K562 (cell line): ENCODE measurements around the gene GRIN1. TPM values are rescaled to one million over a fixed set of nuclear protein-coding genes. Genes with fewer than 3 reads are reported as not detected.

Experiments
- BDP1 ChIP-seq: IDR thresholded peaks from 3 replicates; pipeline ENCODE4 v1.6.1; 2011; ENCODE audit not compliant: insufficient read length, insufficient read depth
- BRD9 ChIP-seq: fragments of 450-650 bp; IDR thresholded peaks from 2 replicates; pipeline ENCODE4 v1.6.1; 2018; ENCODE audit warnings: low read depth; ENCODE audit not compliant: partially characterized antibody
- CTCF ChIP-seq, 3 experiments: IDR thresholded peaks in 2 of 3; conservative IDR thresholded peaks in 1 of 3; 2 replicates each; pipeline ENCODE4 v1.5.1; 2011 to 2012; ENCODE audit warnings: low read length in 3 of 3, mild to moderate bottlenecking in 3 of 3, control low read depth in 2 of 3, improper control_type of control experiment in 1 of 3, inconsistent platforms in 1 of 3, low read depth in 1 of 3, mixed read lengths in 1 of 3, moderate library complexity in 1 of 3; ENCODE audit not compliant: insufficient read depth in 2 of 3
- ETS2 ChIP-seq: IDR thresholded peaks from 2 replicates; pipeline ENCODE4 v1.6.1; 2016; ENCODE audit warnings: borderline replicate concordance, missing genetic modification characterization, mild to moderate bottlenecking, moderate library complexity, missing compliant biosample characterization; ENCODE audit not compliant: poor library complexity, severe bottlenecking
- FOXM1 ChIP-seq, 2 experiments: fragments of 450-650 bp in 1 of 2; sonication (generic) in 1 of 2; formaldehyde crosslinking in 1 of 2; IDR thresholded peaks; 2 replicates each; pipeline versions ENCODE4 v1.6.1 to v1.9.0; 2017 to 2022; ENCODE audit warnings: low read depth in 2 of 2, mild to moderate bottlenecking in 2 of 2, missing genetic modification reagents in 1 of 2, moderate library complexity in 1 of 2
- NRF1 ChIP-seq, 2 experiments: fragments of 450-650 bp; IDR thresholded peaks in 1 of 2; conservative IDR thresholded peaks in 1 of 2; 2 replicates each; pipeline ENCODE4 v1.6.1; 2014; ENCODE audit warnings: mild to moderate bottlenecking in 2 of 2
- POLR2A ChIP-seq: fragments of 450-650 bp; conservative IDR thresholded peaks from 2 replicates; pipeline ENCODE4 v1.6.1; 2016
- PYGO2 ChIP-seq: fragments of 450-650 bp; IDR thresholded peaks from 2 replicates; pipeline ENCODE4 v1.6.1; 2016; ENCODE audit warnings: mild to moderate bottlenecking, missing genetic modification characterization, moderate library complexity, missing compliant biosample characterization
- SAFB ChIP-seq: fragments of 200-400 bp; formaldehyde crosslinking; IDR thresholded peaks from 2 replicates; pipeline ENCODE4 v1.6.1; 2017; ENCODE audit warnings: low read depth, low read length, borderline replicate concordance
- STAG1 ChIP-seq: sonication (generic); formaldehyde crosslinking; IDR thresholded peaks from 2 replicates; pipeline ENCODE4 v1.5.0; 2020; ENCODE audit warnings: missing genetic modification reagents, borderline replicate concordance
- ZBTB7A ChIP-seq: IDR thresholded peaks from 2 replicates; pipeline ENCODE4 v1.6.1; 2011; ENCODE audit warnings: low read depth, mild to moderate bottlenecking, low read length, moderate library complexity, borderline replicate concordance; ENCODE audit not compliant: control insufficient read depth
- ZKSCAN3 ChIP-seq: fragments of 250-450 bp; sonication (Bioruptor Pico); IDR thresholded peaks from 2 replicates; pipeline ENCODE4 v1.4.0; 2020
- ZNF146 ChIP-seq: IDR thresholded peaks from one replicate; pipeline ENCODE4 v1.6.1; 2018; ENCODE audit warnings: missing compliant biosample characterization; ENCODE audit not compliant: unreplicated experiment
- polyA plus RNA-seq, 8 experiments: library from polyadenylated mRNA; depleted of rRNA in 4 of 8; stranded (reverse) in 5 of 8; unstranded in 3 of 8; fragments of >200 nt; fragmentation: Nextera tagmentation in 2 of 8; fragmentation: Illumina TruSeq in 1 of 8; extraction: Ambion mirVana in 2 of 8; extraction: Trizol in 1 of 8; gene quantifications; 2 replicates each; pipeline versions ENCODE4 v1.2.1 to v1.2.3, GENCODE V29; 2011 to 2014; ENCODE audit warnings: inconsistent platforms in 1 of 8, missing spikeins in 1 of 8
- total RNA-seq, 7 experiments: library from RNA; depleted of rRNA in 6 of 7; stranded (reverse); fragments of >200 nt in 6 of 7; fragmentation: Illumina TruSeq in 2 of 7; extraction: Trizol in 2 of 7; gene quantifications; 2 replicates each; pipeline versions ENCODE4 v1.2.1 to v1.2.3, GENCODE V29; 2011 to 2021; ENCODE audit warnings: low replicate concordance in 1 of 7
- TF ChIP-seq, protein P1 (sequence below): sonication (generic); formaldehyde crosslinking; IDR thresholded peaks from 2 replicates; pipeline ENCODE4 v1.8.1; 2023; ENCODE audit warnings: mild to moderate bottlenecking, missing genetic modification reagents
- TF ChIP-seq, protein P2 (sequence below): sonication (generic); formaldehyde crosslinking; IDR thresholded peaks from 2 replicates; pipeline ENCODE4 v1.8.1; 2022; ENCODE audit warnings: missing genetic modification reagents

Gene GRIN1
- total and polyA plus RNA-seq, 9 of the 15 experiments (the other 6 are each of a cell fraction or from before 2014, with no cell fraction given): 0.03 to 0.35 (median 0.16) TPM; not detected in 6

DNA sequence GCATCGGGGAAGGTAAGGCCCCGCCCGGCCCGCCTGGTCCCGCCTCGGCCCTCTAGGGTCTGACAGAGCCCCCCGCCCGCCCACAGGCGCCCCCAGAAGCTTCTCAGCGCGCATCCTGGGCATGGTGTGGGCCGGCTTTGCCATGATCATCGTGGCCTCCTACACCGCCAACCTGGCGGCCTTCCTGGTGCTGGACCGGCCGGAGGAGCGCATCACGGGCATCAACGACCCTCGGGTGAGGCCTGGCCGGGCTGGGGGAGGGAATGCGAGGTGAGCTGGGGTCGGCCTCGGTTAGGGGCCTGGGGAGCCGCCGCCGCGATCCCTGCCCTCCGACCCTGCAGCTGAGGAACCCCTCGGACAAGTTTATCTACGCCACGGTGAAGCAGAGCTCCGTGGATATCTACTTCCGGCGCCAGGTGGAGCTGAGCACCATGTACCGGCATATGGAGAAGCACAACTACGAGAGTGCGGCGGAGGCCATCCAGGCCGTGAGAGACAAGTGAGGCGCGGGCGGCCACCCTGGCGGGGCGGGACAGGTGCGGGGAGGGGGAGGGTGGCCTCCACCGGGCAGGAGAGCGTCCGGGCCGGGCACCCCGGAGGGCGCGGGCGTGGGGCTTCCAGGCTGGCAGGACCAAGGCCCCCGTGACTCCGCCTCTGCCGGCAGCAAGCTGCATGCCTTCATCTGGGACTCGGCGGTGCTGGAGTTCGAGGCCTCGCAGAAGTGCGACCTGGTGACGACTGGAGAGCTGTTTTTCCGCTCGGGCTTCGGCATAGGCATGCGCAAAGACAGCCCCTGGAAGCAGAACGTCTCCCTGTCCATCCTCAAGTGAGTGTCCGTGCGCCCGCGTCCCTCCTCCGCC lies 23.8 kb downstream of the GRIN1 start (continued):
- TF ChIP-seq FOXM1 (IDR thresholded peaks at IDR 0.05; ENCODE audit: low read depth): no peak
- TF ChIP-seq FOXM1 (CRISPR knock-in tag; IDR thresholded peaks at IDR 0.05; ENCODE audit: low read depth): no peak
- no peak for TF ChIP-seq BDP1
- no peak for TF ChIP-seq ETS2 (tag)
- TF ChIP-seq ZKSCAN3 (CRISPR knock-in tag): no peak
- TF ChIP-seq PYGO2: no peak
- peak; percentile 82 to 86 for TF ChIP-seq NRF1 (conservative IDR thresholded peaks at IDR 0.05 in 1 of 2, IDR thresholded peaks at IDR 0.05 in 1 of 2)
- no peak for TF ChIP-seq BRD9
- peak in 1 of 3 experiments; percentile 20; a peak in 1 of 6 replicates for TF ChIP-seq CTCF (IDR thresholded peaks at IDR 0.05 in 2 of 3, conservative IDR thresholded peaks at IDR 0.05 in 1 of 3; ENCODE audit: insufficient read depth in 2 of 3, low read depth in 1 of 3, low read length in 3 of 3)
- TF ChIP-seq STAG1: no peak
- no peak for TF ChIP-seq ZBTB7A
- no peak for TF ChIP-seq POLR2A
- TF ChIP-seq, protein P1, sequence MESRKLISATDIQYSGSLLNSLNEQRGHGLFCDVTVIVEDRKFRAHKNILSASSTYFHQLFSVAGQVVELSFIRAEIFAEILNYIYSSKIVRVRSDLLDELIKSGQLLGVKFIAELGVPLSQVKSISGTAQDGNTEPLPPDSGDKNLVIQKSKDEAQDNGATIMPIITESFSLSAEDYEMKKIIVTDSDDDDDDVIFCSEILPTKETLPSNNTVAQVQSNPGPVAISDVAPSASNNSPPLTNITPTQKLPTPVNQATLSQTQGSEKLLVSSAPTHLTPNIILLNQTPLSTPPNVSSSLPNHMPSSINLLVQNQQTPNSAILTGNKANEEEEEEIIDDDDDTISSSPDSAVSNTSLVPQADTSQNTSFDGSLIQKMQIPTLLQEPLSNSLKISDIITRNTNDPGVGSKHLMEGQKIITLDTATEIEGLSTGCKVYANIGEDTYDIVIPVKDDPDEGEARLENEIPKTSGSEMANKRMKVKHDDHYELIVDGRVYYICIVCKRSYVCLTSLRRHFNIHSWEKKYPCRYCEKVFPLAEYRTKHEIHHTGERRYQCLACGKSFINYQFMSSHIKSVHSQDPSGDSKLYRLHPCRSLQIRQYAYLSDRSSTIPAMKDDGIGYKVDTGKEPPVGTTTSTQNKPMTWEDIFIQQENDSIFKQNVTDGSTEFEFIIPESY (CRISPR knock-in tag): peak; percentile 54; the same call in 1 of the 2 replicates
- no peak for TF ChIP-seq ZNF146 (CRISPR knock-in tag)
- TF ChIP-seq, protein P2, sequence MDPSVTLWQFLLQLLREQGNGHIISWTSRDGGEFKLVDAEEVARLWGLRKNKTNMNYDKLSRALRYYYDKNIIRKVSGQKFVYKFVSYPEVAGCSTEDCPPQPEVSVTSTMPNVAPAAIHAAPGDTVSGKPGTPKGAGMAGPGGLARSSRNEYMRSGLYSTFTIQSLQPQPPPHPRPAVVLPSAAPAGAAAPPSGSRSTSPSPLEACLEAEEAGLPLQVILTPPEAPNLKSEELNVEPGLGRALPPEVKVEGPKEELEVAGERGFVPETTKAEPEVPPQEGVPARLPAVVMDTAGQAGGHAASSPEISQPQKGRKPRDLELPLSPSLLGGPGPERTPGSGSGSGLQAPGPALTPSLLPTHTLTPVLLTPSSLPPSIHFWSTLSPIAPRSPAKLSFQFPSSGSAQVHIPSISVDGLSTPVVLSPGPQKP: no peak
- no peak for TF ChIP-seq SAFB
